HT1080 (cell line): ENCODE data around the gene FKBP5. TPM values are rescaled to one million over a fixed set of nuclear protein-coding genes. Genes with fewer than 3 reads are reported as not detected.

Source experiments
- DNase-seq: peaks from one replicate; pipeline ENCODE4 v3.0.0-alpha.2; 2015; ENCODE audit warnings: low read depth
- total RNA-seq: library from RNA; depleted of rRNA; stranded (reverse); fragments of >200 nt; shearing (Covaris generic); gene quantifications from 2 replicates; pipeline ENCODE4 v1.2.3, GENCODE V29; 2014

FKBP5 gene
- total RNA-seq, 1 experiment from 2014 or later: 15.2 TPM

DNA sequence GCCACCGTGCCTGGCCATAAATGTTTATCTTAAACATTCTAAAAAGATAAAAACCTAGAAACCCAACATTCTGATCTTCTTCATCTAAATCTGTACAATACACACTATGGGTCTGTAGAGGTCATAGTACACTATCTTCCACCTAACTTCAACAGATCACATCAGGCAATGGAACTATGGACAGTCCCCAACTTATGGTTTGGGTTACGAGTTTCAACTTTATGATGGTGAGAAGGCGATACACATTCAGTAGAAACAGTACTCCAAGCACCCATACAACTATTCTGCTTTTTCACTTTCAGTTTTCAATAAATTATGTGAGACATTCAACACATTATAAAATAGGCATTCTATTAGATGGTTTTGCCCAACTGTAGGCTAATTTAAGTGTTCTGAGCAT lies 23.1 kb downstream of the FKBP5 start:
- DNase-seq: no peak

DNA sequence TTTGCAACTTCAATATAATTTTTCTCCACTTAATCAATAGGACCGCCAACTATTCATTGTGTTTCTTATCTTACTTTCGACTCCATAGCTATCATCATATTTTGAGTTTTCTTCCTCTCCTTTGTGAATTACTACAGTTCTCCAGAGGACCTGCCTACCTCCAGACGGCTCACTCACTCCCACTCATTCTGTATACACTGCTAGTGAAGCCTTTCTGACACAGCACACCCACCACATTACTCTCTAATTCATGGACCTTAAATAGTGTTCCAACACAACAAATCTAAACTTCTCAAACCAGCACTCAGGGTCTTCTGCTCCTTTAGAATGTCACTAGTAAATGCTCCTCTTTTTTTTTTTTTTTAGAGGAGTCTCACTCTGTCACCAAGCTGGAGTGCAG lies 23.8 kb downstream of the FKBP5 start:
- DNase-seq: no peak

DNA sequence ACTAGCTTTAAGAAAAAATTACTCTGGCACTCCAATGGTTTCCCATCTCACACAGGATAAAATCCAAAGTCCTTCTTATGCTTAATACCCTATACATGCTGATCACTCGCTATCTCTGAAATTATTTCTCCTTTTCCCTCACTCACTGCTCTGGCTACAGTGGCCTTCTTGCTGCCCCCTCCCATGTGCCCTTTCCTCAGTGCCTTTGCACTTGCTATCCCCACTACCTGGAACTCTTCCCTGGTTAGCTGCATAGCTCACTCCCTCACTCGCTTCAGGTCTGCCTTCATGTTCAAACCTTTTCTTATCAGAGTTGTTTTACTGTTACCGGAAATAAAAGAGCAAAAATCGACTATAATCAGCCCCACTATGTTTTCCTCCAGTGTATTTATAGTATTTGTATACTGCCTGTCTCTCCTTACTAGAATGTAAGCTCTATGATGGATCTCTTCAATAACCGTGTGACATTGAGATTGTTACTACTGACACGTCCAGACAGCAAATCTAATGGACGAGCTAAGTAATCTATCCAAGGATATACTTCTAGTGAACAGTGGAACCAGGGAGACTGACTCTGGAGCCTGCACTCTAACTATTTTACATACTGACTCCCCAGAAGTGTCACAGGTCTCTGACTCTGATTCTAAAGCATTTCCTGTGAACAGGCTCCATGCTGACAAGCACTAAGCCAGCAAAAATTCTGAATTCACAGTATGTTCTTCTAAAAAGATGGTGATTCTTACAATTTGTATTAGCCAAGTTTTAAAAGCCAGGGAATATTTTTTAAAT lies 25.1 kb downstream of the FKBP5 start:
- DNase-seq: peak; percentile 76

DNA sequence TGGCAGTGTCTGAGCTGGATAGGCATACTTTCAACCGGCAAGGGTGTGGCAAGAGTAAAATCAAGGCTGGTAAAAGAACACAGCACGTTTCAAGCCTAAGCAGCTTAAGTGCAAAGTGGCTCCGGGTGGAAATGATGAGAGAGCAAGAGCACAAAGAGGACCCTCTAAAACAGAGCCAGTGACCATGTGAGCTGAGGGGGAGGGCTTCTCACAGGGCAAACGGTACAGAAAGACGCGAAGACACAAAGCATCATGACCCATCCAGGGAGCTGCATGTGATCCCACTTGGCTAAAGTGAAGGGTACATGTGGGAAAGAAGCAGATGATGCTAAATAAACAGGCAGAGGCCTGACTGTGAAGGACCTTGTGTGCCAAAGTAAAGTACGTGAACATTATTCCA lies 25.7 kb downstream of the FKBP5 start:
- DNase-seq: no peak

DNA sequence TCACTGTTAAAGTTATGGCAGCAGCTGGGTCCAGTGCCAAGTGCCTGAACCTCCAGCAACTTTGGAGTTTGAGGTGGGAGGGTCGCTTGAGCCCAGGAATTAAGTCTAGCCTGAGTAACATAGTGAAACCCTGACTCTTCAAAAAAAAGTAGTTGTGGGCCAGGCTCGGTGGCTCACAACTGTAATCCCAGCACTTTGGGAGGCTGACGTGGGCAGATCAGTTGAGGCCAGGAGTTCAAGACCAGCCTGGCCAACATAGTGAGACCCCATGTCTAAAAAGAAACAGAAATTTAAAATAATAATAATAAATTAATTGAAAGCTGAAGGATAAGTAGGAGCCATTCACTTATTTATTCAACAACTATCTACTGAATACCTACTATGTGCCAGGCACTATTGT lies 33.8 kb downstream of the FKBP5 start:
- DNase-seq: no peak

DNA sequence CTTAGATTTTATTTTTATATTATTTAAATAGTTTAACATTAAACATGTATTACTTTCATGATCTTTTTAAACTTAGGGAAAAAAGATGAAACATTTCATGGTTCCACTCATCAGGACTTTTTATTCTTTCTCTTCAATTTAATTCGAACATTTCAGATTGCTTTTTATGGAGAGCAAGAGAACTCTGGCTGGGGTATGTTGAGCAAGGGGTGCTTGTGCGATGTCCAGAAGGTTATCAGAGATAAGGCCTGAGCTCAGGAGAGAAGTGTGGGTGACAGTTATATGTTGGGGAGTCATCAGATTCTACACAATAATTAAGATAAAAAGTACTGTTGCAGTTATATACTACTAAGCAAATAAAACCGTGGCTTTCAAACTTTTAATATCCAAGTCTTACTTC lies 37.5 kb downstream of the FKBP5 start:
- no peak for DNase-seq

DNA sequence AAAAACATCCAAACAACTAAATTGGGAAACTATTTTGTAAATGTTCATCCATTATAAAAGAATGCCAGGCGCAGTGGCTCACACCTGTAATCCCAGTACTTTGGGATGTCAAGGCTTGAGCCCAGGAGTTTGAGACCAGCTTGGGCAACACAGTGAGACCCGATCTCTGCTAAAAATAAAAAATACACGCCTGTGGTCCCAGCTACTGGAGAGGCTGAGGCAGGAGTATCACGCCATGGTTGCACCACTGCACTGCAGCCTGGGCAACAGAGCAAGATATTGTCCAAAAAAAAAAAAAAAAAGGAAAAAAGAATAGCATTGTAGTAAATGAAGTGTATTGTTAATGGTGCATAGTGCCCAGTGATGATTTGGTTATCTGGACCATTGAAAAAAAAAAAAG lies 38.7 kb downstream of the FKBP5 start:
- DNase-seq: no peak

DNA sequence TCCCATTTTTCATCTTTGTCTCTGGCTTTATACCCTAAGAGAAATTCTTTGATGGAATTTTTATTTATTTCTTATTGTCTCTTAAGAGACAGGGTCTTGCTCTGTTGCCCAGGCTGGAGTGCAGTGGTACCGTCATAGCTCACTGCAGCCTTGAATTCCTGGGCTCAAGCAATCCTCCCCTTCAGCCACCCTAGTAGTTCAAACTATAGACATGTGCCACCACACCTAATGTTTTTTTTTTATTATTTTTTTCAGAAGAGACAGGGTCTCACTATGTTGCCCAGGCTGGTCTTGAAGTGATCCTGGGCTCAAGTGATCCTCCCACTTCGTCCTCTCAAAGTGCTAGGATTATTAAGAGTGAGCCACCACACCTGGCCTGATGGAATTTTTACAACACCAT lies 40.5 kb downstream of the FKBP5 start:
- DNase-seq: no peak

DNA sequence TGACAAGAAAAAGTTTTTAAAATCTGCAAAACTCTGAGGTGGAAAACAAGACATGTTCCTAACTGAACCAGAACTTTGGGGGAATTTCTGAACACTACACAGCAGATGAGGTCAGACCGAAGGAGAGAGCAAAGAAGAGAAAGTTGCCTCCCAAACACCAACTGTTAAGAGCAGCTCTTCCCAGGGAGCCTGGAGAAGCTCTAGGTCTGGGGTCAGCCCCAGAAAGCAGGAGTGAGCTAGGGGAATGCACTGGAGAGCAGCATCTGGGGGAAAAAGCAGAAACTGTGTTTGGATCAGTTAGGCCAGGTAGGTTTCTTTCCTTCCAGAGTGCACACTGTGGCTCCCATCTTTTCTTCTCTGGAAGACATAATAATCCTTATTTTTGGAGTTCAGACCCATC lies 41.3 kb downstream of the FKBP5 start:
- no peak for DNase-seq

DNA sequence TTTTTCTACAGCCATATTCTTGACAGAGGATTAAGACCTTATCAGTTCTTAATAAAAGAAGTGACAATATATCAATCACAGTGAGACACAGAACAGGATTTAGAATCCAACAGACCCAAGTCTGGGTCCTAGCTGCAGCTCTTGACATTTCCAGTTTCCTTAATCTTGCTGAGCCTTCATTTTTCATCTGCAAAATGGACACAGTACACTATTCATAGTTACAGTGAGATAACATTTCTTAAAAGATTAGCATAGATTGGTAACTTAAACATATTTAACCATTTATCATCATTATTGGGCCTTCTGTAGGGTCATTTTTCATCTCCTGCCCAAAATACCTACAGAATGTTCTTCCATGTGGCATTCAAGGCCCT lies 45.6 kb downstream of the FKBP5 start:
- DNase-seq: no peak

DNA sequence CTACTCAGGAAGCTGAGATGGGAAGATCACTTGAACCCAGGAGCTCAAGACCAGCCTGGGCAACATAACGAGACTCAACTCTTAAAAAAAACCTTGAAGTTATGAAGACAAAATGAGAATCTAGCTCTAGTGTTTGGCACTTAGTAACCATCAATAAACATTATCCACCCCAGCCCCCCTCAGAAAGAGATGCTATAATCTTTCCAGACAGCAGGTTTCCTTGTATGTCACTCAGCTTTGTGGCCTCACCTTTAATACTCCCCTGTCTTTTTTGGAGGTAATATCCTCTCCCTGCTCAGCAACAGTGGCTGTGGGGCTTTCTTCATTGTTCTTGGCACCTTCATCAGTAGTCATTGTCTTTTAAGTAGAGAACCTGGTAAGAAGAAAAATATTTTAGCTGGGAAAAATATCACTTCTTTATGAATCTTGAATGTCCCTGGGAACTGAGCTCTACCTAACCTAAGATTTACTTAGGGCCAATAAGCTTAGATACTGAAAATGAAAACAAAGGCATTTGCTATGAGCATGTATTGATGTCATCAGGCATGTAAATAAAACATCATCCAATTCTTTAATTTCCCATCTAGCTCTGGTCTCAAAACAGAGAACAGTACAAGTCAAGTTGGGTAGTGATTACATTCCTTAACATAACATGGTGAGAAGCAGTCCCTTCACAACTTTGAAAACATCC lies 46.1 kb downstream of the FKBP5 start:
- no peak for DNase-seq

DNA sequence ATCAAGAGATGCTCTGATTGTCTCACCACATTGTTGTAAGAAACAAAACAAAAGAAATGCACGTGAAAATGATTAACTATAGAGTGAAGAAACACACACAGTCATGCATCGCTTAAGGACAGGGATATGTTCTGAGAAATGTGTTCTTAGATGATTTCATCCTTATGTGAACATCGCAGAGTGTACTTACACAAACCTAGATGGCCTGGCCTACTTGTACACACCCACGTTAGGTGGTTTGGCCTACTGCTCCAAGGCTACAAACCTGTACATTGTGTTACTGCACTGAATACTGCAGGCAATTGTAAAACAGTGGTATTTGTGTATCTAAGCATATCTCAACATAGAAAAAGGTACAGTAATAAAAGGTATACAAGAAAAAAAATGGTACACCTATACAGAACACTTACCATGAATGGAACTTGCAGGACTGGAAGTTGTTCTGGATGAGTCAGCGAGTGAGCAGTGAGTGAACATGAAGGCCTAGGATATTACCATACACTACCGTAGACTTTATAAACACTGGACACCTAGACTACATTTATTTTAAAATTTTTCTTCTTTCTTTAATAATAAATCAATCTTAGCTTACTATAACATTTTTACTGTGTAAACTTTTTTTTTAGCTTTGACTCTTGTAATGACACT lies 48.6 kb downstream of the FKBP5 start:
- DNase-seq: no peak

DNA sequence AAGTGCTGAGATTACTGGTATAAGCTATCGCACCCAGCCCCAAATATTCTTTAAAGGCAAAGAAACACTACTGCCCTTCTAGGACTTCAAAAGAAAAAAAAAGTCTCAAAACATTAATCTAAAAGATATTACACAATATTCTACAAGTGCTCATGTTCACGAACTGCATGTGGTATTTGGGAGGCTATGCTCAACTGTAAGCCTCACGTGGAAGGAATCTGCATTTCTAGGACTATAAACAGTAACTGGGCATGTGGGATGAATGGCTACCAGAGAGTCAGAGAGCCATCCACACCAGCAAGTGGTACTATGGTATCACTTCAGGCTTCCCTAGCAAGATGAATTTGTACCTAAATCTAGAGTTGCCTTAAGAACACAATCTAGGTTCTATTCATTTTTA lies 50.0 kb downstream of the FKBP5 start:
- DNase-seq: no peak

DNA sequence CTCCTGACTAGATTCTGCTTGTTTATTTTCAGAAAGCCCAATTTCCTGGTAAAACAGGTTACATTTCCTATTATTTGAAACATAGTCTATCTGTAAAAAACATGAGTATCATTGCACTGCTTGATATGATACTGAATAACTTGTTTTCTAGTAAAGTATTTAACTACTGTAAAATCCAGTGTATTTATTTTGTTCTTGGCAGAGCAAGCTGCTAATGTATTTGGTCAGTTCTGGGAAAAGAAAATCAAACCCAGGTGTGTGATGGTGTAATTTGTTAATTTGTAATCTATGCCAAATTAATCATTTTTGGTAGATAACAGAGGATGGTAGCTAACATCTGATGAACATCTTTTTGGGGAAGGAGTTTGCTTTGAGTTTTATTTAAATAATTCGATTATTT lies 50.8 kb downstream of the FKBP5 start:
- no peak for DNase-seq

DNA sequence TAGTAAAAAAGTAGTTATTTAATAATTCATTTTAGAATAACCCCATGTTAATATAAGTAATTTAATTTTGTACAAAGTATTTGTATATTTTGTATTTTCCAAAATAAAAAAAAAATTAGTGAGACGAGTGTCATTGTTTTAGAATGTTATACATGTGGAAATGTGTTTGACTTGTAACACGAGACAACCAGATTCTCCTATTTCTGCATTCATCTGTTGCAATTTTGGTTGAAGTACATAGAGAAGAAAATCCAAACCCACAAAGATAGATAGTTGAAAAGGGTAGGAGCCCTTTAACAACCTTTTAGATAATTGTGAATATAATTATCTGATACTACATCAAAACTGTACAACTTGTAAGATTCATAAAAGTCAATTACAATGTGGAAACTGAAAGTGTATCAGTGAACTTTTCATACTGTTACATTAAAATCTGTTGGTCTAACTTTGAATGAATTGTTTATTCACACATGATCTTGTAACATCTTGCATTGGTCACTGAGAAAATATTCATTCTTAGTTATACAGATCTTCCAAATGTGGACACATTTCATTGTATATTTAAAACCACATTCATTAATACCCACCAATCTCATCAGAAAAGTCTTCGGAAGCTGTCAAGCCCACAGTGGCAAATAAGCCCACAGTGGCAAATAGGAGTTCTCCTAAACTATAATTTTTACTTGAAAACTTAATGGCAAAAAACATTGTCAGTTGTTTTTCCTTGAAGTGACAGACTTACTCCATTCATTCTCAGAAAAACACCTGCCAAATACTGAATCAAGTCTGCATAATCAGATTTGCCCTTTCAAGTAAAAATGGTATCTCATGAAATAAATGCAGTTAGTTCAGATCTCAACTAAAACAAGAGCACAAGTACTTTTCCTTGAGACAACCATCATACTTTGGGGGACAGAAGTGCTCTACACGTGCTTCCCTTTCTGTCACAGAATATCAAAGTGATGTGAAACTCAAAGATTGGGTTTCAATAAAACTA lies 52.8 kb downstream of the FKBP5 start:
- DNase-seq: no peak

DNA sequence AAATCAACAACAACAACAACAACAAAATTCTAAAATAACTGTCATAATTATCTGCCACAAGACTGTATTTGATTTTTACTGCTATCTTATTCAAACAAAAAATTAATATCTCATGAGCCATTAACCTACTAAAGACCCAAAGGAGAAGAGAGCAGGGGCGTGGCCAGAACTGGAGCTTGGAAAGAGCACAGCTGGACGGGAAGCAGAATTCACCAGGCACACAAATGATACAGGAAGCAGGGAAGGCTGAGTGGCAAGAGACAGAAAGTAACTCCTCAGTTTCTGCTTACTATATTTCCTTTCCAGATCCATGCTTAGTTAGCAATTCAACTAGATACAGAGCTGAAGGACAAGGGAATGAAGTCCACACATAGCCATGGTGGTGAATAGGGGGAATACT lies 54.4 kb downstream of the FKBP5 start:
- no peak for DNase-seq

DNA sequence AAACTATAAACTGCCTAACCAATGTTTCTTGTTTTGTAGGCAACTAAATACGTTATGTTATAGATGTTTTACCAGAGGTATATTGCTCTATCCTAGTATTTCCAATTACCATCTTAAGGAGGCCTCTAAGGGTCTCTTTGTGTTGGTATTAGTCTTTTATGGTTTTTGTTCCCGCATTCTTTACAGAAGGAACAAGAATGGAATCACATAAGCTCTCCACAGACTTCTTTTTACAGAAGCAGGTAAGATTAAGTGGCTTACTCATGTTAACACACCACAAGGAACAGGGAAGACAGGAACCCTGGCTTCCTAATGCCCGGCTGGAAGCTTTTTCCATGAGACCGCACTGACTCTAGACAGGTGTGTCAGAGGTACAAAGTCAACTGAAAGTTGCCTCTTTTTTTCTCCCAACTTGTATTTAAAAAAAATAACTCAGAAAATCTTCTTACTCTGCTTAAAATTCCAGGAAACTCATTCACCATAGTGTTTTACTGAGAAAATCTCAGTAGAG lies 55.1 kb downstream of the FKBP5 start:
- DNase-seq: no peak

DNA sequence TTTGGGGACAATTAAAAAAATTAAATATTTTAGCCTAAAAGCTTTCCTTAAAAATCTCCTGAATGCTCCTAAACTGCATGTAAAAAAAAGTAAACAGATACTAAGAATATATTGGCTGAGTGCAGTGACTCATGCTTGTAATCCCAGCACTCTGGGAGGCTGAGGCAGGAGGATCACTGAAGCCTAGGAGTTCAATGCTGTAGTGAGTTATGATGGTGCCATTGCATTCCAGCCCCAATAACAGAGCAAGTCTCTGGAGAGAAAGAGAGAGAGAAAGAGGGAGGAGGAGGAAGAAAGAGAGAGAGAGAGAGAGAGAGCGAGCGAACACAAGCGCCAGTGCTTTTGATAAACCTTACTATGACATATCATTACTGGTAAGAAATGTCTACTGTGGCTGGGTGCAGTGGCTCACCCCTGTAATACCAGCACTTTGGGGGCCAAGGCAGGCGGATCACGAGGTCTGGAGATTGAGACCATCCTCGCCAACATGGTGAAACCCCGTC lies 58.8 kb downstream of the FKBP5 start:
- DNase-seq: no peak

DNA sequence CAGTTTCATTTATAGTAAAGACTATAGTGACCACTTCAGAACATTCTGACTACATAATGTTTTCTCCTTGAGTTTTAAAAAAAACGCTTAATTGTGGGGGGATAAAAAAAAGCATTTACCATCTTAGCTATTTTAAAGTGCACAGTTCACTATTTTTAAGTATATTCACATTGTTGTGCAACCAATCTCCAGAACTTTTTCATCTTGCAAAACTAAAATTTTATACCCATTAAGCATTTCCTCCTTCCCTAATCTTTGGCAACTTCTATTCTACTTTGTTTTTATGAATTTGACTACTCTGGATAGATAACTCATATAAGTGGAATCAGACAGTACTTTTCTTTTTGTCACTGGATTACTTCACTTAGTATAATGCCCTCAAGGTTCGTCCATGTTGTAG lies 62.3 kb downstream of the FKBP5 start:
- no peak for DNase-seq

DNA sequence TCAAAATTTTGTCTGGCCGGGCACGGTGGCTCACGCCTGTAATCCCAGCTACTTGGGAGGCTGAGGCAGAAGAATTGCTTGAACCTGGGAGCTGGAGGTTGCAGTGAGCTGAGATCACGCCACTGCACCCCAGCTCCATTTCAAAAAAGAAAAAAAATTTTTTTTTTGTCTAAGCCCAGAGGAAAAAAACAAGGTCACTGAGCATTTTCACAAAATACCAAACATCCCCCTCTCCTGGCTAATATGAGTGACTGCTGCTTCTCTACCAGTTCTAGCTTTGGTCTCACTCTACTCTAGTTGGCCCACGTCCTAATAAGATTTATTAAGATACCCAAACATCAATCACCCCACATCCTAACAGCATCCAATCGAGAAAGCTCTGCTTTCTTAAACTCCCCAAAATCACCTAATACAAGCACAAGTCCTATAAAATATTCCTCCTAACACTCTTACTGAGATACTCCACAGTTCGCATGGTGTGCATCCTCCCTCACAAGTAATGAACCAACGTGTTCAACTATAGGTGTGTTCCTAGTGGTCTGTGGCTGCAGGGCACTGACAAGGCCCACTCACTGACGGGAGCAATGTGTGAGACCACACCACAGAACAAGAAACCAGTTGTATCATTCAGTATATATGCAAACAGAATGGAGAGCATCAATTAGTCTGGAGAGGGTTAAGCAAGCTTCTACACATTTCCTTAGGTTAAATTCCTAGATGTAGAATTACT lies 64.2 kb downstream of the FKBP5 start:
- DNase-seq: peak; percentile 6
